T-cell (primary cell): ENCODE results near the gene QKI. TPM values are rescaled to one million over a fixed set of nuclear protein-coding genes. Genes with fewer than 3 reads are reported as not detected.

Experiments
- ATAC-seq, 4 experiments: fragments of 200-7000 bp in 3 of 4; fragments of 150-1000 bp in 1 of 4; cut with Tn5 transposase; replicated peaks in 1 of 4; 1 replicate in 3 of 4; 2 replicates in 1 of 4; pipeline ENCODE4 v1.10.0; 2021; ENCODE audit warnings: moderate library complexity in 3 of 4, mild to moderate bottlenecking in 2 of 4, moderate number of reproducible peaks in 1 of 4
- CTCF ChIA-PET, 2 donors: fragments of 300-600 bp; sonication (Branson Sonifier 250); formaldehyde crosslinking; loops; one replicate each; lab custom pipeline; 2022; ENCODE audit warnings: antibody characterized with exemption in 2 of 2; lab: Charles Lee
- POLR2A ChIA-PET, 2 donors: fragments of 300-600 bp; sonication (Branson Sonifier 250); formaldehyde crosslinking; loops; one replicate each; lab custom pipeline; 2022; ENCODE audit warnings: antibody characterized with exemption in 2 of 2; lab: Charles Lee
- DNase-seq, 35 experiments: peaks; one replicate each; pipeline versions ENCODE4 v3.0.0 to v3.0.0-alpha.2; 2013 to 2023
- H3K27ac ChIP-seq: one replicate; pipeline ENCODE4 v1.5.1; 2013; ENCODE audit warnings: low read length
- H3K27me3 ChIP-seq, 2 experiments: replicated peaks in 1 of 2; 1 replicate in 1 of 2; 2 replicates in 1 of 2; pipeline versions ENCODE4 v1.6.1 to v1.7.0; 2013; ENCODE audit warnings: low read length in 1 of 2, mixed read lengths in 1 of 2; ENCODE audit not compliant: control insufficient read depth in 2 of 2, insufficient read depth in 2 of 2; ENCODE audit errors: extremely low read depth in 1 of 2
- H3K36me3 ChIP-seq, 2 donors: 1 replicate in 1 of 2; 2 replicates in 1 of 2; pipeline versions ENCODE4 v1.6.1 to v1.7.0; 2013; ENCODE audit warnings: low read length in 1 of 2; ENCODE audit not compliant: control insufficient read depth in 2 of 2, insufficient read depth in 1 of 2; ENCODE audit errors: extremely low read depth in 1 of 2
- H3K4me1 ChIP-seq, 2 experiments: 1 replicate in 1 of 2; 2 replicates in 1 of 2; pipeline versions ENCODE4 v1.6.1 to v1.7.0; 2013; ENCODE audit warnings: low read length in 2 of 2, mixed read lengths in 1 of 2; ENCODE audit not compliant: insufficient read depth in 2 of 2, control insufficient read depth in 1 of 2; ENCODE audit errors: extremely low read depth in 1 of 2
- H3K4me3 ChIP-seq, 2 donors: 1 replicate in 1 of 2; 2 replicates in 1 of 2; pipeline versions ENCODE4 v1.5.1 to v1.7.0; 2013; ENCODE audit warnings: mild to moderate bottlenecking in 2 of 2, low read length in 1 of 2, moderate library complexity in 1 of 2; ENCODE audit not compliant: control insufficient read depth in 1 of 2; ENCODE audit errors: extremely low read depth in 1 of 2
- H3K9me3 ChIP-seq: 2 replicates; pipeline ENCODE4 v1.7.0; 2013
- H3K27ac Mint-ChIP-seq, 2 donors: one replicate each; pipeline ENCODE4 v1.8.0; 2020 to 2021; ENCODE audit warnings: mild to moderate bottlenecking in 2 of 2, mixed read lengths in 2 of 2
- H3K27me3 Mint-ChIP-seq, 2 donors: one replicate each; pipeline ENCODE4 v1.8.0; 2021 to 2022; ENCODE audit warnings: mixed read lengths in 2 of 2
- H3K36me3 Mint-ChIP-seq: one replicate; pipeline ENCODE4 v1.8.0; 2021; ENCODE audit warnings: mixed read lengths
- H3K4me1 Mint-ChIP-seq, 3 donors: one replicate each; pipeline ENCODE4 v1.8.0; 2020 to 2022; ENCODE audit warnings: mixed read lengths in 3 of 3, mild to moderate bottlenecking in 1 of 3
- H3K4me3 Mint-ChIP-seq, 3 donors: one replicate each; pipeline ENCODE4 v1.8.0; 2020 to 2022; ENCODE audit warnings: mild to moderate bottlenecking in 3 of 3, mixed read lengths in 3 of 3, moderate library complexity in 3 of 3
- H3K9me3 Mint-ChIP-seq, 3 donors: one replicate each; pipeline ENCODE4 v1.8.0; 2020 to 2022; ENCODE audit warnings: mixed read lengths in 3 of 3
- WGBS: methylation state at CpG from one replicate; pipeline ENCODE4 v1.1.5; 2013; ENCODE audit warnings: missing lambda C conversion rate; ENCODE audit not compliant: insufficient coverage; 5-methylcytosine and 5-hydroxymethylcytosine counted together
- total RNA-seq, 35 experiments: library from RNA in 6 of 35; stranded (reverse) in 6 of 35; fragments of 120-200 nt in 1 of 35; gene quantifications; one replicate each; pipeline versions ENCODE4 v1.2.1 to v1.2.4 and lab custom pipeline; 2013 to 2026

QKI gene
- total RNA-seq, 5 donors from 2014 or later (not counting 1 experiment from before 2014, with no cell fraction given): 50.2 to 84.3 (median 52.2) TPM

GRCh38 chr6:163617549-163617948 lies 203.0 kb downstream of the QKI start:
- H3K27ac Mint-ChIP-seq: no peak overlapping the region
- DNase-seq (no peak), ATAC-seq (no peak)
- H3K27ac ChIP-seq: no peak overlapping the region
- H3K4me3 ChIP-seq: no peak overlapping the region
- H3K36me3 ChIP-seq: no peaks in the 10 kb centered on the region
- no peak overlapping the region for H3K4me3 Mint-ChIP-seq
- no peaks in the 10 kb centered on the region for H3K9me3 ChIP-seq
- no peaks in the 10 kb centered on the region for H3K36me3 Mint-ChIP-seq
- H3K4me1 ChIP-seq: no peaks in the 10 kb centered on the region
- ChIA-PET POLR2A (no interaction called here), CTCF (no interaction called here)
- WGBS: 85% methylated on average over 4 of the region's 6 CpGs
- H3K27me3 Mint-ChIP-seq: peaks cover 1 to 4% of the 10 kb centered on the region in 2 donors
- no peaks in the 10 kb centered on the region for H3K9me3 Mint-ChIP-seq
- H3K4me1 Mint-ChIP-seq: no peaks in the 10 kb centered on the region
- no peaks in the 10 kb centered on the region for H3K27me3 ChIP-seq

GRCh38 chr6:163620101-163620500 lies 205.6 kb downstream of the QKI start:
- no peaks in the 10 kb centered on the region for H3K9me3 ChIP-seq
- Mint-ChIP-seq H3K4me1 (no peaks in the 10 kb centered on the region), H3K36me3 (no peaks in the 10 kb centered on the region), H3K4me3 (no peak overlapping the region), H3K27me3 (peaks cover 0 to 4% of the 10 kb centered on the region in 2 donors), H3K9me3 (no peaks in the 10 kb centered on the region), H3K27ac (no peak overlapping the region)
- no peaks in the 10 kb centered on the region for H3K4me1 ChIP-seq
- POLR2A ChIA-PET: no interaction called here
- 82% methylated on average over 4 of the region's 5 CpGs for WGBS
- CTCF ChIA-PET: no interaction called here
- ATAC-seq: no peak
- DNase-seq: no peak
- H3K4me3 ChIP-seq: no peak overlapping the region
- no peaks in the 10 kb centered on the region for H3K36me3 ChIP-seq
- H3K27ac ChIP-seq: no peak overlapping the region
- H3K27me3 ChIP-seq: no peaks in the 10 kb centered on the region

- Mint-ChIP-seq H3K27me3 (peaks cover 0 to 1% of the 10 kb centered on the region in 2 donors), H3K36me3 (no peaks in the 10 kb centered on the region), H3K4me3 (no peak overlapping the region), H3K4me1 (no peaks in the 10 kb centered on the region), H3K27ac (no peak overlapping the region), H3K9me3 (no peaks in the 10 kb centered on the region)
- no peaks in the 10 kb centered on the region for H3K27me3 ChIP-seq
- POLR2A ChIA-PET: no interaction called here
- DNase-seq (no peak), ATAC-seq (no peak)
- H3K4me1 ChIP-seq: no peaks in the 10 kb centered on the region
- H3K36me3 ChIP-seq: no peaks in the 10 kb centered on the region
- WGBS: 45% methylated on average over 9 of the region's 16 CpGs
- CTCF ChIA-PET: no interaction called here
- no peak overlapping the region for H3K4me3 ChIP-seq
- H3K27ac ChIP-seq: no peak overlapping the region
- H3K9me3 ChIP-seq: no peaks in the 10 kb centered on the region
Measured at GRCh38 chr6:163620670-163621330, 206.3 kb downstream of the QKI start.

GRCh38 chr6:163625265-163625664 lies 210.7 kb downstream of the QKI start:
- ChIA-PET POLR2A (no interaction called here), CTCF (no interaction called here)
- Mint-ChIP-seq H3K4me3 (no peak overlapping the region), H3K27me3 (peaks cover 10 to 12% of the 10 kb centered on the region in 2 donors), H3K36me3 (no peaks in the 10 kb centered on the region), H3K27ac (no peak overlapping the region), H3K9me3 (no peaks in the 10 kb centered on the region), H3K4me1 (no peaks in the 10 kb centered on the region)
- no peaks in the 10 kb centered on the region for H3K4me1 ChIP-seq
- H3K27ac ChIP-seq: no peak overlapping the region
- H3K9me3 ChIP-seq: no peaks in the 10 kb centered on the region
- DNase-seq (no peak), ATAC-seq (no peak)
- no CpG with 5 or more reads among the region's 3 CpGs for WGBS
- H3K4me3 ChIP-seq: no peak overlapping the region
- no peaks in the 10 kb centered on the region for H3K36me3 ChIP-seq
- peaks cover 3 to 6% of the 10 kb centered on the region in 2 experiments for H3K27me3 ChIP-seq

GRCh38 chr6:163626073-163626867 lies 211.8 kb downstream of the QKI start:
- no peaks in the 10 kb centered on the region for H3K9me3 Mint-ChIP-seq
- Histone ChIP-seq H3K4me1 (no peaks in the 10 kb centered on the region), H3K4me3 (no peak overlapping the region), H3K27me3 (peaks cover 3 to 15% of the 10 kb centered on the region in 2 experiments), H3K27ac (no peak overlapping the region), H3K9me3 (no peaks in the 10 kb centered on the region), H3K36me3 (no peaks in the 10 kb centered on the region)
- CTCF ChIA-PET: no interaction called here
- DNase-seq: no peak
- H3K36me3 Mint-ChIP-seq: no peaks in the 10 kb centered on the region
- no peak overlapping the region for H3K27ac Mint-ChIP-seq
- peaks cover 12 to 14% of the 10 kb centered on the region in 2 donors for H3K27me3 Mint-ChIP-seq
- WGBS: 90% methylated on average over 6 of the region's 8 CpGs
- POLR2A ChIA-PET: no interaction called here
- no peaks in the 10 kb centered on the region for H3K4me1 Mint-ChIP-seq
- H3K4me3 Mint-ChIP-seq: no peak overlapping the region
- no peak for ATAC-seq

- ATAC-seq: no peak
- peaks cover 3 to 18% of the 10 kb centered on the region in 2 experiments for H3K27me3 ChIP-seq
- POLR2A ChIA-PET: no interaction called here
- no peak overlapping the region for H3K4me3 ChIP-seq
- 75% methylated on average over 6 of the region's 11 CpGs for WGBS
- H3K9me3 ChIP-seq: no peaks in the 10 kb centered on the region
- Mint-ChIP-seq H3K27me3 (peaks cover 16 to 21% of the 10 kb centered on the region in 2 donors), H3K4me1 (no peaks in the 10 kb centered on the region), H3K36me3 (no peaks in the 10 kb centered on the region), H3K27ac (no peak overlapping the region), H3K9me3 (no peaks in the 10 kb centered on the region), H3K4me3 (no peak overlapping the region)
- DNase-seq: no peak
- H3K27ac ChIP-seq: no peak overlapping the region
- H3K36me3 ChIP-seq: no peaks in the 10 kb centered on the region
- H3K4me1 ChIP-seq: no peaks in the 10 kb centered on the region
- CTCF ChIA-PET: no interaction called here
Measured at GRCh38 chr6:163627274-163628062, 212.9 kb downstream of the QKI start.
